ENCODE measurements around the gene NCEH1. TPM values are rescaled to one million over a fixed set of nuclear protein-coding genes. Genes with fewer than 3 reads are reported as not detected.

The NCEH1 gene
- total RNA-seq, 1 experiment from 2014 or later = 4.5 TPM

DNA sequence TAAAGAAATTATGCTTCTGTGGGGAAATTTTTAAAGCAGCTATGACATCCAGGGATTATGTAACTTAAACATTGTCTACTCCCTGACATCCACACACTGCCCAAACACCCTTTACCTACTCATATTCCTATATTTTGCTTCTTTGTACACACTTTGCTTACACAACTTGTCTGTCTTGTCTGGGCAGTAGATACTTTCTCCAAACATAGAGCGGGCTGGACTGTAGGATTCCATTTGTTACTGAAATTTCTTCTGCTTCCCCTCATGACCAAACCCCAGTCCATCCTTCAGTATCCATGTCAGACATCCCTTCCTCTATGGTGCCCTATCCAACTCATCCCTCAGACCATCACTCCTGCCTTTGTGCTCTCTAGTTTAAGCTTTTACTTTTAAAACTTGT lies 19.9 kb downstream of the NCEH1 start:
- no peak overlapping the region for H3K4me3 Mint-ChIP-seq
- POLR2A ChIA-PET = no interaction called here
- no peaks in the 10 kb centered on the region for H3K27me3 Mint-ChIP-seq (ENCODE audit: low read depth)
- CTCF ChIA-PET = no interaction called here
- H3K4me1 Mint-ChIP-seq = peaks cover 14% of the 10 kb centered on the region
- H3K36me3 Mint-ChIP-seq = no peaks in the 10 kb centered on the region
- DNase-seq (ENCODE audit: low spot score) (no peak), ATAC-seq (no peak)
- no peaks in the 10 kb centered on the region for H3K9me3 Mint-ChIP-seq
- TF ChIP-seq ZNF232 (CRISPR knock-in tag; IDR thresholded peaks at IDR 0.05) = no peak
- TF ChIP-seq IRF2 (CRISPR knock-in tag; IDR thresholded peaks at IDR 0.05; ENCODE audit: borderline replicate concordance, low read depth) = no peak
- no peak for TF ChIP-seq MXD4 (CRISPR knock-in tag; IDR thresholded peaks at IDR 0.05; ENCODE audit: borderline replicate concordance)
- no peak for TF ChIP-seq JUN (CRISPR knock-in tag; IDR thresholded peaks at IDR 0.05)
- TF ChIP-seq, protein P1, sequence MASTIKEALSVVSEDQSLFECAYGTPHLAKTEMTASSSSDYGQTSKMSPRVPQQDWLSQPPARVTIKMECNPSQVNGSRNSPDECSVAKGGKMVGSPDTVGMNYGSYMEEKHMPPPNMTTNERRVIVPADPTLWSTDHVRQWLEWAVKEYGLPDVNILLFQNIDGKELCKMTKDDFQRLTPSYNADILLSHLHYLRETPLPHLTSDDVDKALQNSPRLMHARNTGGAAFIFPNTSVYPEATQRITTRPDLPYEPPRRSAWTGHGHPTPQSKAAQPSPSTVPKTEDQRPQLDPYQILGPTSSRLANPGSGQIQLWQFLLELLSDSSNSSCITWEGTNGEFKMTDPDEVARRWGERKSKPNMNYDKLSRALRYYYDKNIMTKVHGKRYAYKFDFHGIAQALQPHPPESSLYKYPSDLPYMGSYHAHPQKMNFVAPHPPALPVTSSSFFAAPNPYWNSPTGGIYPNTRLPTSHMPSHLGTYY (CRISPR knock-in tag; IDR thresholded peaks at IDR 0.05) = no peak
- TF ChIP-seq, protein P2, sequence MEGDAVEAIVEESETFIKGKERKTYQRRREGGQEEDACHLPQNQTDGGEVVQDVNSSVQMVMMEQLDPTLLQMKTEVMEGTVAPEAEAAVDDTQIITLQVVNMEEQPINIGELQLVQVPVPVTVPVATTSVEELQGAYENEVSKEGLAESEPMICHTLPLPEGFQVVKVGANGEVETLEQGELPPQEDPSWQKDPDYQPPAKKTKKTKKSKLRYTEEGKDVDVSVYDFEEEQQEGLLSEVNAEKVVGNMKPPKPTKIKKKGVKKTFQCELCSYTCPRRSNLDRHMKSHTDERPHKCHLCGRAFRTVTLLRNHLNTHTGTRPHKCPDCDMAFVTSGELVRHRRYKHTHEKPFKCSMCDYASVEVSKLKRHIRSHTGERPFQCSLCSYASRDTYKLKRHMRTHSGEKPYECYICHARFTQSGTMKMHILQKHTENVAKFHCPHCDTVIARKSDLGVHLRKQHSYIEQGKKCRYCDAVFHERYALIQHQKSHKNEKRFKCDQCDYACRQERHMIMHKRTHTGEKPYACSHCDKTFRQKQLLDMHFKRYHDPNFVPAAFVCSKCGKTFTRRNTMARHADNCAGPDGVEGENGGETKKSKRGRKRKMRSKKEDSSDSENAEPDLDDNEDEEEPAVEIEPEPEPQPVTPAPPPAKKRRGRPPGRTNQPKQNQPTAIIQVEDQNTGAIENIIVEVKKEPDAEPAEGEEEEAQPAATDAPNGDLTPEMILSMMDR (IDR thresholded peaks at IDR 0.05) = no peak
- H3K27ac Mint-ChIP-seq = no peak overlapping the region

GRCh38 chr3:172688588-172688987 lies 22.3 kb downstream of the NCEH1 start:
- Mint-ChIP-seq H3K36me3 (no peaks in the 10 kb centered on the region), H3K27ac (no peak overlapping the region), H3K4me3 (no peak overlapping the region), H3K4me1 (peaks cover 17% of the 10 kb centered on the region), H3K27me3 (ENCODE audit: low read depth) (no peaks in the 10 kb centered on the region), H3K9me3 (no peaks in the 10 kb centered on the region)
- DNase-seq (ENCODE audit: low spot score) (no peak), ATAC-seq (no peak)
- ChIA-PET POLR2A (no interaction called here), CTCF (interaction anchor here (0.6 to 1.6 kb wide), 3 partner anchors 12 to 52 kb away, joined by 3 to 4 read pairs (median 4); no protein-coding TSS in a partner anchor)
- TF ChIP-seq, protein P3, sequence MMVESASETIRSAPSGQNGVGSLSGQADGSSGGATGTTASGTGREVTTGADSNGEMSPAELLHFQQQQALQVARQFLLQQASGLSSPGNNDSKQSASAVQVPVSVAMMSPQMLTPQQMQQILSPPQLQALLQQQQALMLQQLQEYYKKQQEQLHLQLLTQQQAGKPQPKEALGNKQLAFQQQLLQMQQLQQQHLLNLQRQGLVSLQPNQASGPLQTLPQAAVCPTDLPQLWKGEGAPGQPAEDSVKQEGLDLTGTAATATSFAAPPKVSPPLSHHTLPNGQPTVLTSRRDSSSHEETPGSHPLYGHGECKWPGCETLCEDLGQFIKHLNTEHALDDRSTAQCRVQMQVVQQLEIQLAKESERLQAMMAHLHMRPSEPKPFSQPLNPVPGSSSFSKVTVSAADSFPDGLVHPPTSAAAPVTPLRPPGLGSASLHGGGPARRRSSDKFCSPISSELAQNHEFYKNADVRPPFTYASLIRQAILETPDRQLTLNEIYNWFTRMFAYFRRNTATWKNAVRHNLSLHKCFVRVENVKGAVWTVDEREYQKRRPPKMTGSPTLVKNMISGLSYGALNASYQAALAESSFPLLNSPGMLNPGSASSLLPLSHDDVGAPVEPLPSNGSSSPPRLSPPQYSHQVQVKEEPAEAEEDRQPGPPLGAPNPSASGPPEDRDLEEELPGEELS (CRISPR knock-in tag; IDR thresholded peaks at IDR 0.05) = no peak
- TF ChIP-seq CREM (CRISPR knock-in tag; IDR thresholded peaks at IDR 0.05) (no peak), SMAD3 (CRISPR knock-in tag; IDR thresholded peaks at IDR 0.05; ENCODE audit: borderline replicate concordance) (no peak), NFYB (CRISPR knock-in tag; conservative IDR thresholded peaks at IDR 0.05; ENCODE audit: low read depth) (no peak), MXD4 (CRISPR knock-in tag; IDR thresholded peaks at IDR 0.05; ENCODE audit: borderline replicate concordance) (no peak), JUN (CRISPR knock-in tag; IDR thresholded peaks at IDR 0.05) (no peak)
- TF ChIP-seq, protein P4, sequence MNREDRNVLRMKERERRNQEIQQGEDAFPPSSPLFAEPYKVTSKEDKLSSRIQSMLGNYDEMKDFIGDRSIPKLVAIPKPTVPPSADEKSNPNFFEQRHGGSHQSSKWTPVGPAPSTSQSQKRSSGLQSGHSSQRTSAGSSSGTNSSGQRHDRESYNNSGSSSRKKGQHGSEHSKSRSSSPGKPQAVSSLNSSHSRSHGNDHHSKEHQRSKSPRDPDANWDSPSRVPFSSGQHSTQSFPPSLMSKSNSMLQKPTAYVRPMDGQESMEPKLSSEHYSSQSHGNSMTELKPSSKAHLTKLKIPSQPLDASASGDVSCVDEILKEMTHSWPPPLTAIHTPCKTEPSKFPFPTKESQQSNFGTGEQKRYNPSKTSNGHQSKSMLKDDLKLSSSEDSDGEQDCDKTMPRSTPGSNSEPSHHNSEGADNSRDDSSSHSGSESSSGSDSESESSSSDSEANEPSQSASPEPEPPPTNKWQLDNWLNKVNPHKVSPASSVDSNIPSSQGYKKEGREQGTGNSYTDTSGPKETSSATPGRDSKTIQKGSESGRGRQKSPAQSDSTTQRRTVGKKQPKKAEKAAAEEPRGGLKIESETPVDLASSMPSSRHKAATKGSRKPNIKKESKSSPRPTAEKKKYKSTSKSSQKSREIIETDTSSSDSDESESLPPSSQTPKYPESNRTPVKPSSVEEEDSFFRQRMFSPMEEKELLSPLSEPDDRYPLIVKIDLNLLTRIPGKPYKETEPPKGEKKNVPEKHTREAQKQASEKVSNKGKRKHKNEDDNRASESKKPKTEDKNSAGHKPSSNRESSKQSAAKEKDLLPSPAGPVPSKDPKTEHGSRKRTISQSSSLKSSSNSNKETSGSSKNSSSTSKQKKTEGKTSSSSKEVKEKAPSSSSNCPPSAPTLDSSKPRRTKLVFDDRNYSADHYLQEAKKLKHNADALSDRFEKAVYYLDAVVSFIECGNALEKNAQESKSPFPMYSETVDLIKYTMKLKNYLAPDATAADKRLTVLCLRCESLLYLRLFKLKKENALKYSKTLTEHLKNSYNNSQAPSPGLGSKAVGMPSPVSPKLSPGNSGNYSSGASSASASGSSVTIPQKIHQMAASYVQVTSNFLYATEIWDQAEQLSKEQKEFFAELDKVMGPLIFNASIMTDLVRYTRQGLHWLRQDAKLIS (CRISPR knock-in tag; IDR thresholded peaks at IDR 0.05; ENCODE audit: borderline replicate concordance) = no peak

- H3K4me1 Mint-ChIP-seq = peaks cover 10% of the 10 kb centered on the region
- H3K27me3 Mint-ChIP-seq (ENCODE audit: low read depth) = no peaks in the 10 kb centered on the region
- ATAC-seq (no peak), DNase-seq (ENCODE audit: low spot score) (no peak)
- no peaks in the 10 kb centered on the region for H3K9me3 Mint-ChIP-seq
- ChIA-PET CTCF (interaction anchor here (1.3 to 2.4 kb wide), 2 partner anchors 14 to 21 kb away, joined by 6 to 9 read pairs; no protein-coding TSS in a partner anchor), POLR2A (no interaction called here)
- no peak overlapping the region for H3K27ac Mint-ChIP-seq
- no peaks in the 10 kb centered on the region for H3K36me3 Mint-ChIP-seq
- H3K4me3 Mint-ChIP-seq = no peak overlapping the region
- TF ChIP-seq KAT7 (CRISPR knock-in tag; IDR thresholded peaks at IDR 0.05; ENCODE audit: borderline replicate concordance) (no peak), ZNF219 (CRISPR knock-in tag; IDR thresholded peaks at IDR 0.05; ENCODE audit: borderline replicate concordance) (no peak), HMGA2 (CRISPR knock-in tag; IDR thresholded peaks at IDR 0.05) (no peak), E2F4 (CRISPR knock-in tag; IDR thresholded peaks at IDR 0.05; ENCODE audit: borderline replicate concordance, low read depth) (no peak), ZNF396 (CRISPR knock-in tag; IDR thresholded peaks at IDR 0.05; ENCODE audit: borderline replicate concordance) (no peak), ZNF317 (CRISPR knock-in tag; IDR thresholded peaks at IDR 0.05; ENCODE audit: borderline replicate concordance, low read depth) (no peak), SP1 (CRISPR knock-in tag; conservative IDR thresholded peaks at IDR 0.05) (no peak), ATF1 (CRISPR knock-in tag; IDR thresholded peaks at IDR 0.05) (no peak)
- TF ChIP-seq, protein P5, sequence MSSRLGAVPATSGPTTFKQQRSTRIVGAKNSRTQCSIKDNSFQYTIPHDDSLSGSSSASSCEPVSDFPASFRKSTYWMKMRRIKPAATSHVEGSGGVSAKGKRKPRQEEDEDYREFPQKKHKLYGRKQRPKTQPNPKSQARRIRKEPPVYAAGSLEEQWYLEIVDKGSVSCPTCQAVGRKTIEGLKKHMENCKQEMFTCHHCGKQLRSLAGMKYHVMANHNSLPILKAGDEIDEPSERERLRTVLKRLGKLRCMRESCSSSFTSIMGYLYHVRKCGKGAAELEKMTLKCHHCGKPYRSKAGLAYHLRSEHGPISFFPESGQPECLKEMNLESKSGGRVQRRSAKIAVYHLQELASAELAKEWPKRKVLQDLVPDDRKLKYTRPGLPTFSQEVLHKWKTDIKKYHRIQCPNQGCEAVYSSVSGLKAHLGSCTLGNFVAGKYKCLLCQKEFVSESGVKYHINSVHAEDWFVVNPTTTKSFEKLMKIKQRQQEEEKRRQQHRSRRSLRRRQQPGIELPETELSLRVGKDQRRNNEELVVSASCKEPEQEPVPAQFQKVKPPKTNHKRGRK (CRISPR knock-in tag; IDR thresholded peaks at IDR 0.05; ENCODE audit: borderline replicate concordance) = no peak
These were observed 23.4 kb downstream of the NCEH1 start for GRCh38 chr3:172687501-172687900.
